GM21825 (cell line): ENCODE data around the gene MAOA.
"Not testable (repeated sequence)": the region's sequence is repeated elsewhere in the genome, so short reads cannot be mapped to it uniquely, and the experiment has no call there.

Source experiments
- ATAC-seq: cut with Tn5 transposase; IDR thresholded peaks from one replicate; pipeline ENCODE4 v1.9.1; 2021; ENCODE audit warnings: mild to moderate bottlenecking, moderate library complexity; ENCODE audit not compliant: unreplicated experiment

Gene MAOA

DNA sequence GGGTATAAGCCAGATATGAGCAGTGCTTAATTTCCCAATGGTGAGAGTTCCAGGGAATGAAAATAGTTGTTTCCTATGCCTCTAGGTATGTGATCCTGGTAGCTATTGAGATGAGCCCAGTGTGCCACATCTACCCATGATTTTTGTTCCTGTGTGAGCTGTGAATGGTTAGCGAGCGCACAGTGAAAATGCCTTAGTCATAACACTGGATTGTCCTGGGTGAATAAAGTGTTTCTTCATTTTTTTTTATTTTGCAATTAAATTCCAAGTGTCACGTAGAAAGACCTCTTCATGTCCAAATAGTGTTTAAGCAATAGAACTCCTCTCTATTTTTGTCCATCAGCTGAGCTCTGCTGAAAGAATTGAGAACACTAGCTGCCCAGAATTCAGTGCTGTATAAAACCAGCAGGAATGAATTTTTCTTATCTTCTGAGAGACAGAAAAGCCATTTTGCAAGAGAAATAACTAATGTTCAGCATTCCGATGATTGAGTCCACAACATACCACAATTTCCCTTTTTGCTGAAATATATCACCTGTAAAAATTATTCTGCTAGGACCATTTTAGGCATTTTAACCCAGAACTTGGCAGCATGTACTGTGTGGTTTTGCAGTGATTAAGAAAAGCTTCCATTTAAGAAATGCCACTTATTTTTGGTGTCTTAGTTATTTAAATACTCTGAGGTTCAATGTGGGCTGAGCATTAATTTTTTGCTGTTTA is 5.6 kb downstream of the MAOA start:
- ATAC-seq, result no peak

DNA sequence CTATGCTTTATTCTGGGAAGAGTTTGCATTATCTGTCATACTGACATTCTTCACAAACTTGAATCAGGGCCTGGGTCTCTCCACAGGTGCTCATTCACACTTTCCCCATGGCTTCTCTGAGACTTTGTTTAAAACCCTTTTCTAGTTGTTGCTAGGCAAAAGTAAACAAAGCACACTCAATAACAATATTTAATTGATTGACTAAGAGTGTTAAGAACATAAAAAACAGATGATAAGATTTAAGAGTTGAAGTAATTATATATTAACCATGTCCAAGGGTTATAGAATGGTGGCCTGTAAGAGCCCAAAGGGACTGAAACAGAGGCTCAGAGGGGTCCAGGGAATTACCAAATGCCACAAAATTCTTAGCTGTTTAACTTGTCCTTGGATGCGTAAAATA is 7.1 kb downstream of the MAOA start:
- no peak for ATAC-seq

DNA sequence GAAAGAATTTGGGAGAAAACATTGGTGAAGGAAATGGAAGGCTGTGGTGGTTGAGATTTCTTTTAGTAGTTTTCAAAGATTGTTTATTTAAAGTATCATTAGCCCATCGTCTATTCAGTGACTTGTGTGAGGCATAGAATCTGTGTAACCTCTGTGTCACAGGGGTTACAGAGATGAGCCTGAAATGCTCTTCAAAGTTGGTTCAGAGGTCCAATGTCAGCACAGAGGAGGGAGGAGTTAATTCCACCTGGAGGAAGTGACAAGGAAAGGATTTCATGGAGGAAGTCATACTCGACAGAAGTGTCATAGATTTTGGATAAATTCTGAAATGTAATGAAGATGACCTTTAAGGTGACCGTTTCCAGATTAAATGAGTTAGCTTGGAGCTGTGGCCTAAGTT is 8.2 kb downstream of the MAOA start:
- no peak for ATAC-seq

DNA sequence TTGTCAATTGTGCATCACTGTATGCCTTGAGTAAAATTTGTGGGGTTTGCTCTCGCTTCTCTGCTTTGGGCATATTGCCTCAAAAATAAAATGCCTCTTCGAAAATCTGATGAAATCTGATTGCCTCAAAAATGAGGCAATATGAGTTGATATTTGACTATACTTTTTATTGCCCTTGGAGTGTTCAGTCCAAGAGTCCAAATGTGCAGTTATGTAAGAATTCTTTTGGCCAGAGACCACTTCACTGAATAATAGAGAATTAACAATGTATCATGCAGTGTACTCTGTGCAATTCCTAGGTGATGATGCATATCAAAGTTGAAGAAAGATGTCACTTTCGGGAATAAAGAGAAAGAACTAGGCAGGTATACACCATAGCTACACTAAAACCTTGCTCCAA is 8.6 kb downstream of the MAOA start:
- no peak for ATAC-seq

DNA sequence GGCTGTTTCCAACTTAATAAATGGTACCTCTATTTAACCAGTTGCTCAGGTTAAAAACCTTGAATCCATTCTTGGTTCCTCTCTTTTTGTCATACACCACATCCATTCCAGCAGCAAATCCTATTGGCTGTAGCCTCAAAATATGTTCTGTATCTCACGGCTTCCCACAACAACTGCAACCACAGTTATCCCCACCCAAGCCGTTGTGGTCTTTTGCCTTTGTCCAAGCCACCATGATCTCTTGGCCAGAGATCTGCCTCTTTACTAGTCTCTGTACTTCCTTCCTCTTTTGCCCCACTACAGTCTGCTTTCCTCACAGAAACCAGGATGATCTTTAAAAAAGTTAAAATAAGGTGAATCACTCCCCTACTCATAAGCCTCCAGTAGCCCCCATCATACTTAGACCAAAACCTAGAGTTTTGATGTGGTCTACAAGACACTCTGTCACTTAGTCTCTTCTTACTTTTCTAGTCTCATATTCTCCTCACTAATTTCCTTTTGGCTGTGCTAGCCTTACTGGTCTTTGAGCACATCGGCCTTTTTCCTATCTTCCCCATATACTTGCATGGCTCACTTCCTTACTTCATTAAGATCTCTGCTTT is 10.3 kb downstream of the MAOA start:
- no peak for ATAC-seq

DNA sequence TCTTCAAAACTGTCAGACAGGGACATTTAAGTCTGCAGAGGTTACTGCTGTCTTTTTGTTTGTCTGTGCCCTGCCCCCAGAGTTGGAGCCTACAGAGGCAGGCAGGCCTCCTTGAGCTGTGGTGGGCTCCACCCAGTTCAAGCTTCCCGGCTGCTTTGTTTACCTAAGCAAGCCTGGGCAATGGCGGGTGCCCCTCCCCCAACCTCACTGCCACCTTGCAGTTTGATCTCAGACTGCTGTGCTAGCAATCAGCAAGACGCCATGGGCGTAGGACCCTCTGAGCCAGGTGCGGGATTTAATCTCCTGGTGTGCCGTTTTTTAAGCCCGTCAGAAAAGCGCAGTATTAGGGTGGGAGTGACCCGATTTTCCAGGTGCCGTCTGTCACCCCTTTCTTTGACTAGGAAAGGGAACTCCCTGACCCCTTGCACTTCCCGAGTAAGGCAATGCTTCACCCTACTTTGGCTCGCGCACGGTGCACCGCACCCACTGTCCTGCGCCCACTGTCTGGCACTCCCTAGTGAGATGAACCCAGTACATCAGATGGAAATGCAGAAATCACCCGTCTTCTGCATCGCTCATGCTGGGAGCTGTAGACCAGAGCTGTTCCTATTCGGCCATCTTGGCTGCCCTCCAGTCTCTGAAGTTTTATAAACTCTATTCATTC is 20.0 kb downstream of the MAOA start:
- ATAC-seq, result not testable (repeated sequence)

DNA sequence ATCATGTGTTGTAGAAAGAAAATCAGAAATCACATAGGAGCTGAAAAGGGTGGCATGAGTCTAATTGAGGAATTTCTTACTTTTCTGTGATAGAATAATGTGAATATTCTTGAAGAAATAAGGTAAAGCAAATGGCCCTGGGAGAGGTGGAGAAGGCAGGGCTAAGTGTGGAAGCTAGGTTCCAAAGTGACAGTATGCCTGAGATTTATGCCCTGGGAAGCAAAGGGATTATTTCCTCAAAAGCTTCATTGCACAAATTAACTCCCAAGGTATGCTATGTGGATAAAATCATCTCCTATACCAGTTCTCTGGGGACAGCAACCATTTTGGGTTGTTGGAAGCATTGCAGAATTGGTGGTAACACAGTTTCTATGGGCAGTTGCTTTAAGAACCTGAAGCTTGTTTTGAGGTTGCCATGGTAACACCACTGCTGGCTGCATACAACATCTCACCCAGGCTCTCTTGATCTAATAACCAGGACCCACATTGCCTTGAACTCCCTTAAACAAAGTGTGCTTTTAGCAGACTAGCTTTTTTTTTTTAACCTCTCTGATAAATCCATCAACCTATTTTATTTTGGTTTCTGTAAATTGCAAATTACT is 21.0 kb downstream of the MAOA start:
- ATAC-seq, result no peak

DNA sequence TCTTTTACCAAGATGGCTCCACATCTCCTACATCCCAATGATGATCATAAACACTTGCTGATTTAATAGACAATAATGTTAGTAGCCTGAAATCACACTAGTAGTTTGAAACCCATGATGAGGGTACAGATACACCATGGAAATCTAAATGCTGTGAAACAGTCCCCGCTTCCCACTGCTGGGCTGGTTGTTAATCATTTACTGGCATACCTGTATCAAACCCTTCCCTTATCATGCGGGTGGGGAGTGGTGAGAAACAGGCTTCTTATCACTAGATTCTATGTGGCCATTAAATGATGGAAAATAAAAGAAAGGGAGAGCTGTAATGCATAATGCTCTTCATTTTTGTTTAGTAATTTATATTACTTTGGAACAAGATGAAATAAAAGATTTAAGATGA is 21.9 kb downstream of the MAOA start:
- no peak for ATAC-seq

DNA sequence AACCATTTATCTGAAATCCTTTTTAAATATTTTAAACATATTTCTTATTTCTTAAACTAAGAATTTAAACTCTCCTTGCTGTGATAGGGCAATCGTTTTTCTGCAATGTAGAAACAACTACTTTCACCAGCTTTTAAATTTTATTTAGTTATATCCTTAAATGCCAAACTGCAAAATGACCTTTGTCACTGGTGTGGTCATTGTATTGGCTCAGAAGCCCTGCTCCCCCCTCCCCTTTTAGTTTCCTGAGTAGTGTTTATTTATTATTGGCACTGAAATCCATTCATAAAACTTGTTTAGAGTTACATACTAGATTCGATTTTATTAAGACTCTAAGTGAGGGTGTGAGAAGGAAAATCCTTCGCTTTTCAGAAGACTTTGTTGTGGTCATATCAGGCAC is 23.0 kb downstream of the MAOA start:
- no peak for ATAC-seq

DNA sequence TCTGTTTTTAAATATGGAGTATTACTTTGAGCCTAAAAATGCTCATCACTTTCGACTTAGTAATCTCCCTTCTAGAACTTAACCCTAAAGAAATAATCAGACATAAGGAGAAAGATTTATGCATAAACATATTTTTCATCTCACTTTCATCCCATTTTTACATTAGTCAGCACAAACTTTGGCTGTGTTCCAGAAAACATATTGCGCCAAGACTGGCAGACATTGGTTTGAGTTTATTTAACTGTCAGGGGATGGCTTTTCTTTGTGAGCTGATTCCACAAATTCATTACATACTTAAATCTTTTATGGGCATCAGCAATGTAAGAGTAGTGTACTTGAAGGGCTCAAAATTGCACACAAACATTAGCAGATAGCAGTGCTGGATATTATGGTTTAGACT is 23.7 kb downstream of the MAOA start:
- no peak for ATAC-seq

DNA sequence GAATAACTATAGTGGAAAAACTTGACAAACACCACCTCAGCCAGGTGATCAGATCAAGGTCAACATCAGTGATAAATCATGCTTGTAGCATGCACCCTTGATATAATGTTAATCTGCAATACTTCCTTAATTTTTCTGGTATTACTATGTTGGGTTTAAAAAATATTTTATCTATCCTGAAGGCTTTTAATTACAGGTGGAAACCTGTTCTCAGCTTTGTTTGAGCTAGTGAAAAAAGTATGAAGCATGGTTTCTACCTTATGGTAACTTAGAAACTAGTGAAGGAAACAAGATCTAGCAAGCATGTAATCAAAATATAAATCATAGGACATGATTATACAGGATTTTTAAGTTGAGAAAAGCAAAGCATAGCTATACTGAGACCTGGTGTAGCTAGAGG is 26.6 kb downstream of the MAOA start:
- no peak for ATAC-seq

DNA sequence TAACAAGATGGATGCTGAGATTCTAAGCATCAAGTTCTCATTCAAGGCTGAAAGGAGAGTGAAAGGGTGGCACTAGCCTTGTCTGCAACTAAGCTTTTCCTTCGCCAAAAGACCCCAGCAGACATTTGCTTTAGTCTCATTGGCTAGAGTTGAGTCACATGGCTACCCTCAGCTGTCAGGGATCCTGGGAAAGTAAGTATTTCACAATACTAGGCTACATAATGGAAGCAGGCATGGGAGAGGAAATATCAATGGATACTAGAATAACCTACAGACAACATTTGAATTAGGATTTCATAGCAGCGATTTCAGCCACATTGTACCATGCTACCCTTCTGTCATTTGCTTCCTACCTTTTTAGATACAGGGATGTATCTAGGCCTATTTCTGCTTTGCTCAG is 29.1 kb downstream of the MAOA start:
- no peak for ATAC-seq

DNA sequence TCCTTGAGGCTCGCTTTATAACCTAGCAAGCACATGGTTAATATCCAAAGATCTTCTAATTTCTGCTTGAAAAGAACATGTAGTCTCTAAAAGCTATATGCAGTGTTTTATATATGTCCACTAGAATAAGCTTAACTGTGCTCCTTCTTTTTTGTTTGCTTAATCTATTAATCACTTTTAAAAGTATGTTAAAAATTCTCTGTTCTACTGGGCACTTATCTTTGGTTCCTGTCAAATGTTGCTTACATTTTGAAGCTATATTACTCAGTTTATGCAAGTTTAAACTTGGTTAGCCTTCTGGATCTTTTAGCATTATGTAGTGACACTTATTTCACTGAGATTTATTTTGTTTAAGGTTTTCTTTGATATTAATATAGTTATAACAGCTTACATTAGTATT is 32.5 kb downstream of the MAOA start:
- ATAC-seq, result no peak

DNA sequence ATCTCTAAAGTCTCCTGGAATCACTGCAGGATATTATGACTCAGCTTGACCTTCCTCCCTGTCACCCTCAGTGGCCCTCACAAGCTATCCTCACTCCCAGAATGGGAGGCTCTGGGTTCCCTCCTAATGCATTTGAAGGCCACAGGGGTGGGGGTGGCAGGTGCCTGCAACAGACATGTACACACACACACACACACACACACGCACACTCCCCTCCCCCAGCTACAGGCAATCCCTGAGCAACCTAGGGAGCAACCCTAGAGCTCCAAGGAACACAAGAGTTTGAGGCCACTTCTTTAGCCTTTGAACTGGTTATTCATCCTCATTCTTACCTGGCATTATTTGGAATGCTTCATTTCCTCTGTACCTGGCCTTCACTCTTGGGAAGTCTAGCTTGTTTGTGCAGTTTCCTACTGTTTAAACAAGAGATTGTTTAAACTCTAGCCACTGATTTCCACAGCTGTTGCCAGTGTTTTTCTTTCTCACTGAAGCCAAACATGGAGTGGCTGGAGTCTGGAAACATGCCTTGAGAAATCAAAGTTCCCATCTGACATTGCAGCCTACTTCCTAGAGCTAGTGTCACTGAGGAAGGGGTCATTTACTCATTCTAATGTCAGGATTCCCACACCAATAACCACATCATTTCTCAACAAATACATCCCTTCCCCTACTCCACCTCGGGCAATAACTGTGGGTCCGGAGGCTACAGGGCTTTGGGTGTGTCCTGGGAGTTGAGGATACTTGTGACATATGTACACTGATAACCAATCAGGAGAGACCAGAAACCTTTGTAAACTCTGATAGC is 37.7 kb downstream of the MAOA start:
- ATAC-seq, result no peak

DNA sequence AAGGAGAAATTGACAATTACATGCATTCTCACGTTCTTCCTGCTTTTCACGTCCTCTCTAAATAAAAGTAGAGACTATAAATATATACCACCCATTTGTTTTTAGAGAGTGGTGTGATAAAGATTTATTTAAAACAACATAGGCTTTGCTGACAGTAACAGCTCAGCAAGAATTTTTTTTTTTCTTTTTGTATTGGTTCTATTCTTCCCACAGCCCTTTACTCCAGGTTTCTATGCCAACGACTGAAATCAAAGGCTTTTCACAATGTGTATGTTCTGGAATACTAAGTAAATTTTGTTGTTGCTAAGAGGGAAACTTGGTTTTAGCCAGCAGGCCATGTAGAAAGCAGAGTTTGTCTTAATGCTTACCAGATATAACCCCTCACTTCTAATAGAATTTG is 43.4 kb downstream of the MAOA start:
- ATAC-seq, result no peak

DNA sequence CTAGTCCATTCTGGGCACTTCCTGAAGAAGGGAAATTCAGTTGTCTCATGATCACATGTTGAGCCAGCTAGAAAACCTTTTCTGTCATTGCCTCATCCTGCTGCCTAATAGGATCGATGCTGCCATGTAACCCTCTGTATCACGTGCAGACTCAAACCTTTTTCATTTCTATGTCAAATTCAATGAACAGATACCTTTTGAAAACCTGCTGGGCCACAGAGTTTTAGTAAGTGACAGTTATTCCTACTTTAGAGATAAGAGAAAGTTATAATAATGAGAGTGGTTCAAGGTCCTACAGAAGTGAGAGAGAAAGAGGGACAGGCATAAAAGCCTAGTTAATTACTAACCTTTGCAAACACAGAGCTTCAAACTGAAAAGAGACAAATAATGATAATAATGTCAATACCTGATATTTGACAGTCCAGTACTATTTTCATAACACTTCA is 46.0 kb downstream of the MAOA start:
- ATAC-seq, result no peak

DNA sequence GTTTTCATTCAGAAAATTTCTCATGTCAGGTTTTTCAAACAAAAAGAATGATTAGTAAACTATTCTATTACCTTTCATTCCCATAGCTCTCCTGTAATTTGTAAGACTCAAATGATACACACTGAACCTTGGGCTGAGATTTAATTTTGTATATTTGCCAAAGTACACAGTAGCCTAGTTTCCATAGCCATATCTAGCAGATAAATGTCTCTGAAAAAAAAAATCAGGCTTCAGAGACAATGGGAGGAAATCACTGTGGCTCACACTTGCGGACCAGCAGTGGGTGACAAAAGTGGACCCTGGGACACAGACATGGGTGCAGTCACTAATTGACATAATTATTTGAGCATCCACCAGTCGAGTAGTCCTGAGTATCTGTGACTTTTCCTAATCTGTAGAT is 46.6 kb downstream of the MAOA start:
- ATAC-seq, result no peak

DNA sequence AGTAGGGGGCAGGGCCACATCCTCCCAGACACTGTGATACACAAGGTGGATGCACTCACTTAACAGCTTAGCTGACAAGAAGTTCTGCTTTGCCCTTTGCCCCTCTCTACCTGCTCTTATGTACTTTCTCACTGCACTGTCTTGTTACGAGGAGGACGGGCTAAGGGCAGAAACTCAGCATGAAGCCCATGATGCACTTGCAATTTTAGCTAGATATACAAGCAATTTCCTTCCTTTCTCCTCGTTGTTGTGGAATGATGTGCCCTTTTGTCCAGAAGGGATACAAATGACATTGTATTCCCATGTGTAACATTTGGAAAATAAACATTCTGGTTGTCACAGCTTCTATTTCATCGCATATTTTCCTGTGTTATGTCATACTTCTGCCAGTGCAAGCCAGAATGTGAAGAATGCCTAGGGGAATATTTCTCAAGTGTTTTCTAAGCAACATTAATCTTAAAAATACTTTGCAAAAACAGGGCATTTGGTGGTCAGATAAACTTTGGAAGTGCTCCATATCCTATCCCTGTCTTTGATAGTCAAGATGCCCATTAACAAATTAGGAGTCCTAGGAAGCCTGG is 47.2 kb downstream of the MAOA start:
- ATAC-seq, result no peak

DNA sequence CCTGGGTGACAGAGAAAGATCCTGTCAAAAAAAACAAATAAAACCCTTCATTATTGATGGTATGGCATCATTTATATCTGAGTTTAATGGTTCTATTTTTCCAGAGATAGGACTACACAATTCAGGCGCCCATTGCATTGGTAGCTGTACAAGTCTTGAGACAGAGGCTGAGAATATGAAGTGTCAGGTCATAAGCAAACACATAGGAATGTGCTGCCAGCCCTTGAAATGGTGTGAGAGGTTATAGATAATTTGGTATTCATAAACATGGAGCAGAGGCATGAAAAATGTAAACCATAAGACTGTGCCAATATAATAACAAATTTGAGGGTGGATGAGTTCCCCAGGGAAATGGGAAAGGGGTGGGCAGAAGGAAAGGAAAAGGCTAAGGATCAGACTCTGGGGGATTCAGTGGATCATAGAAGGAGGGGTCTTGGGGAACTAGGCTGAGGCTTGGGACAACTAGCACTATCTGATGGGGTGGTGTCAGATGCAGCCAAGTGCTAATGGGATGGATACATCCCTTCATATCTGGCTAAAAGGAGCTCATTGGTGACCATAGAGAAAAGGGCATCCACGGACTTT is 50.8 kb downstream of the MAOA start:
- no peak for ATAC-seq

DNA sequence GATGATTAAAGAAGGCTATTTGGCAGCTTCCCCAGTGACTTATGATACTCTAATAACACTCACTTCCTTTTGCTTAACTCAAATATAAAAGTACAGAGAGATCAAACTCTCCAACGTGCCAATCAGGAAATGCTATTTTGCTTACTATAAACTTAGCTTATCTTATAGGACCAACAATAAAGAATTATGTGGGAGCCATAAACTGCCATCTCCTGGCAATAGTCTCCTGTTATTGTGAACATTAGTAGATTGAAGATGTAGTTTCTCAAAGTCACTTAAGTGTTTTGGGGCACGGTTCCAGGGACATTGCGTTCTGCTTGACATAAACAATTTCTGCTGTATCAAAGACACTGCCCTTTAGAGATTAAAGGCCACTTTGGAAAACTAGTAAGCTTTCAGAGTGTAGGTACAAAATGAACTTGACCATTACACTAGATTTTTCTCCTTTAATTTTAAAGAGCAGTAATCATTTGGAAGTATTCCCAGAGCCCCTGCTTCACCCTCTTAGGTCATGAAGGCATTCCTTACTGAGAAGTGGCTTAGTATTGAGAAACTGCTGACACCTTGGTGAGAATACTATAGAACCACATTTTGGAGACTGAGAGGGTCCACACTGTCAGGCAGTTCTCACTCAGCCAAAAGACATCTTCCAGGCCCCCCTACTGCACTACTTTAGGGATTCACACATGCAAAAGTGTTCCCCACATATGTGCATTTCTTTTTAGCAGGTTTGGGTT is 51.9 kb downstream of the MAOA start:
- ATAC-seq, result no peak
